Fibroblast of lung (primary cell): Measurements from ENCODE around the gene AK5. TPM values are rescaled to one million over a fixed set of nuclear protein-coding genes. Genes with fewer than 3 reads are reported as not detected.
"Not testable (repeated sequence)": the region's sequence is repeated elsewhere in the genome, so short reads cannot be mapped to it uniquely, and the experiment has no call there.

Experiments used
- DNase-seq, 2 donors: peaks; one replicate each; pipeline versions ENCODE4 v3.0.0 to v3.0.0-alpha.2; 2010; ENCODE audit warnings: low read depth in 2 of 2
- H2AFZ ChIP-seq: 2 replicates; pipeline ENCODE4 v1.5.1; 2012; ENCODE audit warnings: low read length, control low read depth, inconsistent platforms
- H3K27ac ChIP-seq: 2 replicates; pipeline ENCODE4 v1.5.1; 2011; ENCODE audit warnings: low read length, control low read depth; ENCODE audit not compliant: insufficient read depth
- H3K27me3 ChIP-seq: 2 replicates; pipeline ENCODE4 v1.5.1; 2011; ENCODE audit warnings: mild to moderate bottlenecking, low read length; ENCODE audit not compliant: control insufficient read depth, insufficient read depth
- H3K36me3 ChIP-seq: 2 replicates; pipeline ENCODE4 v1.5.1; 2011; ENCODE audit warnings: low read length; ENCODE audit not compliant: control insufficient read depth, insufficient read depth
- H3K4me1 ChIP-seq: 2 replicates; pipeline ENCODE4 v1.5.1; 2011; ENCODE audit warnings: low read length; ENCODE audit not compliant: control insufficient read depth, insufficient read depth; ENCODE audit errors: extremely low read depth
- H3K4me2 ChIP-seq: 2 replicates; pipeline ENCODE4 v1.5.1; 2011; ENCODE audit warnings: low read length, control low read depth; ENCODE audit not compliant: insufficient read depth; ENCODE audit errors: extremely low read depth
- H3K4me3 ChIP-seq, 4 experiments: fragments of 200-600 bp in 1 of 4; sonication (generic) in 1 of 4; replicated peaks in 1 of 4; 2 replicates each; pipeline ENCODE4 v1.5.1; 2011 to 2016; ENCODE audit warnings: low read length in 4 of 4, low read depth in 3 of 4, mild to moderate bottlenecking in 3 of 4, control low read depth in 2 of 4, inconsistent platforms in 1 of 4, mixed read lengths in 1 of 4; ENCODE audit not compliant: insufficient read depth in 1 of 4; ENCODE audit errors: control extremely low read depth in 1 of 4
- H3K79me2 ChIP-seq: 2 replicates; pipeline ENCODE4 v1.5.1; 2012; ENCODE audit warnings: mild to moderate bottlenecking, low read length, inconsistent platforms; ENCODE audit not compliant: control insufficient read depth, insufficient read depth
- H3K9ac ChIP-seq: 2 replicates; pipeline ENCODE4 v1.5.1; 2011; ENCODE audit warnings: mild to moderate bottlenecking, low read length, control low read depth; ENCODE audit not compliant: insufficient read depth
- H3K9me3 ChIP-seq: 2 replicates; pipeline ENCODE4 v1.5.1; 2012; ENCODE audit warnings: low read depth, low read length; ENCODE audit not compliant: control insufficient read depth, insufficient read depth
- H4K20me1 ChIP-seq: 2 replicates; pipeline ENCODE4 v1.5.1; 2011; ENCODE audit warnings: low read length; ENCODE audit not compliant: control insufficient read depth, insufficient read depth; ENCODE audit errors: extremely low read depth
- CTCF ChIP-seq, 2 donors: IDR thresholded peaks in 1 of 2; conservative IDR thresholded peaks in 1 of 2; 1 replicate in 1 of 2; 2 replicates in 1 of 2; pipeline ENCODE4 v1.5.1; 2011 to 2012; ENCODE audit warnings: low read length in 2 of 2, control low read depth in 1 of 2, inconsistent platforms in 1 of 2, low read depth in 1 of 2, mild to moderate bottlenecking in 1 of 2
- EZH2 ChIP-seq: IDR thresholded peaks from 2 replicates; pipeline ENCODE4 v1.5.1; 2012; ENCODE audit warnings: low read length, control low read depth, mild to moderate bottlenecking; ENCODE audit errors: missing control alignments
- polyA plus RNA-seq, 2 donors: library from polyadenylated mRNA; depleted of rRNA in 1 of 2; stranded (reverse) in 1 of 2; unstranded in 1 of 2; fragments of >200 nt; gene quantifications; 2 replicates each; pipeline ENCODE4 v1.2.1, GENCODE V29; 2011 to 2012; ENCODE audit warnings: missing spikeins in 1 of 2
- total RNA-seq: library from RNA; depleted of rRNA; stranded (reverse); fragments of >200 nt; gene quantifications from 2 replicates; pipeline ENCODE4 v1.2.1, GENCODE V29; 2014

AK5 gene
- total and polyA plus RNA-seq, 2 donors (not counting 1 experiment from before 2014, with no cell fraction given), result 37.9 to 87.7 TPM

- no peak overlapping the region for H2AFZ ChIP-seq
- no peaks in the 10 kb centered on the region for H3K9me3 ChIP-seq
- H3K4me2 ChIP-seq, result no peak overlapping the region
- H3K4me3 ChIP-seq, result no peak overlapping the region
- peak in 1 of 2 donors; percentile 39 for DNase-seq
- H3K4me1 ChIP-seq, result peaks cover 4% of the 10 kb centered on the region
- TF ChIP-seq EZH2 (no peak), CTCF (conservative IDR thresholded peaks at IDR 0.05 in 1 of 2, IDR thresholded peaks at IDR 0.05 in 1 of 2; ENCODE audit: low read depth in 1 of 2, low read length in 2 of 2) (peak; percentile 34 to 49)
- no peaks in the 10 kb centered on the region for H3K27me3 ChIP-seq
- H3K27ac ChIP-seq, result no peak overlapping the region
- H3K9ac ChIP-seq, result no peak overlapping the region
- H3K79me2 ChIP-seq, result no peaks in the 10 kb centered on the region
- no peaks in the 10 kb centered on the region for H4K20me1 ChIP-seq
- no peaks in the 10 kb centered on the region for H3K36me3 ChIP-seq
Observed at GRCh38 chr1:77416692-77417450, 135.1 kb downstream of the AK5 start.

DNA sequence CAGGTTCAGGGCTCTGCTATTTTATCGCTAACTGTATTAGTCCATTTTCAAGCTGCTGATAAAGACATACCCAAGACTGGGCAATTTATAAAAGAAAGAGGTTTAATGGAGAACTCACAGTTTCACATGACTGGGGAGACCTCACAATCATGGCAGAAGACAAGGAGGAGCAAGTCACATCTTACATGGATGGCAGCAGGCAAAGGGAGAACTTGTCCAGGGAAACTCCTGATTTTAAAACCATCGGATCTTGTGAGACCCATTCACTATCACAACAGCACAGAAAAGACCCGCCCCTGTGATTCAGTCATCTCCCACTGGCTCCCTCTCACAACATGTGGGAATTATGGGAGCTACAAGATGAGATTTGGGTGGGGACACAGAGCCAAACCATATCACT is 136.2 kb downstream of the AK5 start:
- H3K4me3 ChIP-seq, H3K27me3 ChIP-seq, H3K4me1 ChIP-seq, H3K79me2 ChIP-seq, H3K4me2 ChIP-seq, H3K9ac ChIP-seq, DNase-seq, H4K20me1 ChIP-seq, H2AFZ ChIP-seq, H3K27ac ChIP-seq, H3K36me3 ChIP-seq, H3K9me3 ChIP-seq: not testable (repeated sequence)

GRCh38 chr1:77421504-77422233 is 139.8 kb downstream of the AK5 start:
- no peaks in the 10 kb centered on the region for H3K79me2 ChIP-seq
- no peak overlapping the region for H3K4me3 ChIP-seq
- no peaks in the 10 kb centered on the region for H4K20me1 ChIP-seq
- H3K4me2 ChIP-seq, result no peak overlapping the region
- no peak overlapping the region for H2AFZ ChIP-seq
- no peak for DNase-seq
- no peaks in the 10 kb centered on the region for H3K9me3 ChIP-seq
- no peak overlapping the region for H3K9ac ChIP-seq
- H3K27me3 ChIP-seq, result no peaks in the 10 kb centered on the region
- peaks cover 5% of the 10 kb centered on the region for H3K4me1 ChIP-seq
- TF ChIP-seq CTCF (conservative IDR thresholded peaks at IDR 0.05 in 1 of 2, IDR thresholded peaks at IDR 0.05 in 1 of 2; ENCODE audit: low read depth in 1 of 2, low read length in 2 of 2) (no peak), EZH2 (no peak)
- H3K36me3 ChIP-seq, result no peaks in the 10 kb centered on the region
- no peak overlapping the region for H3K27ac ChIP-seq
